Fibroblast of skin of scalp (primary cell): Measurements from ENCODE around the gene FLRT3.

Source experiments
- DNase-seq: peaks from one replicate; pipeline ENCODE4 v3.0.0-alpha.2; 2013

FLRT3 gene

DNA sequence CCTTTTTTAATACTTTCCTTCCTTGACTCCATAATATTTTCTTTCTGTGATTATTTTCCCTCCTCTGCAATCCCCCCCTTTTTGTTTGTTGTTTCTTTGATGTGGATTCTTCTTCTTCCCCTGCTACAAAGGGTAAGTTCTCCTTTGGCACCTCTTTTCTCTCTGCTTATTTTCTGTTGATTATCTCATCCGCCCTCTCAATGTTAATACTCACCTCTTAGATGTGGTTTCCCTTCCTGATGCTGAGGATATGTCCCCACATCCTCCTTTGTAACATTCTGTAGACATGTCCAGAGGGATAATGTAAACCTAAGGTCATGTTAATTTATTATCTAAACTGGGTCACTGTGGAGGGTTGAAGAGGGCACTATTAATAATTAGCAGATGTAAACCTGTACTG, 17.7 kb downstream of the FLRT3 start:
- no peak for DNase-seq

DNA sequence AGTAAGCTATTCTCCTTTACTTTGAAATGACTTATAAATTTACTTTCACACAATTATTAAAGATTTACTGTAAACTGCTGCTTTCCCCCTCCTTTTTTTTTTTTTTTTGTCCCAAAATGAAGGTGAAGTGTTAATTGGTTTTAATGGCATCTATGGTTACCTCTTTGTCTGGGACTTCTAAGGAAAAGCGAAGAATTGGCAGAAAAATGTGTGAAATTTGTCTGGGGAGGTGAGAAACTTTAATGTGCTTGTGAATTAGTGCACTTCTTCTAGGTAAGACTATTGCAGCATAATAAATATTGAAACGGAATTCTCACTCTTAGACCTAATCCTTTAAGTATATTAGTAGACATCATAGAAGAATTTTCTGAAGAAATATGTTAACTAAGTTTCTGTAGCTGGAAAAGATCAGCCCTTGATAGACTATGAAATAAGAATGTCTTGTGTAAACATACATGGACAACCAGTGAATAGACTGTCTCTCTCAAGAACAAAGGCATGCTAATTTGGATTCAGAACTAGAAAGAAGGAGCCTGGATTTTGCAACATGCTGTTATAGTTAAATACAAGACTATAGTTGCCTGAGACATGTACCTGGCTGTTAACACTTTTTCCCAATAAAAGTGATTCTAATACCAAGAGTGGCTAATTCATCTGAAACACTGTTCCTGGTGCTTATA, 23.9 kb downstream of the FLRT3 start:
- no peak for DNase-seq

DNA sequence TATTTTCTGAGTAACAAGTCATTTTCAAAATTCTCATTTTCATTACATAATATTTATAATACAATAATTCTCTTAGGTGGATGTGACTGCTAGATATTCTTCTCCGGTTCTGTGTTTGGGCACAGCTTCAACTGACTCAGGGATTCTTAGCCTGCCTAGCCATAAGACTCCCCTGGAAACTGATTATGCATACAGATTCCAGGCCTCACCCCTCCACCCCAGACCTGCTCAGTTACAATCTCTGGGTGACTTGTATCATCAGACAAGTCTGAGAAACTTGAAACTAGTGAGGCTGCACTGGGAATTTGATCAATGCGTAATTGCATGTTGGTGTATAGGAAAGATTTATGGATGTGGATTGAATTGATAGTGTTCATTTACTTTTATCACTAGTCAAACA, 25.4 kb downstream of the FLRT3 start:
- DNase-seq, result no peak

GRCh38 chr20:14310977-14311627, 26.3 kb downstream of the FLRT3 start:
- DNase-seq, result no peak

DNA sequence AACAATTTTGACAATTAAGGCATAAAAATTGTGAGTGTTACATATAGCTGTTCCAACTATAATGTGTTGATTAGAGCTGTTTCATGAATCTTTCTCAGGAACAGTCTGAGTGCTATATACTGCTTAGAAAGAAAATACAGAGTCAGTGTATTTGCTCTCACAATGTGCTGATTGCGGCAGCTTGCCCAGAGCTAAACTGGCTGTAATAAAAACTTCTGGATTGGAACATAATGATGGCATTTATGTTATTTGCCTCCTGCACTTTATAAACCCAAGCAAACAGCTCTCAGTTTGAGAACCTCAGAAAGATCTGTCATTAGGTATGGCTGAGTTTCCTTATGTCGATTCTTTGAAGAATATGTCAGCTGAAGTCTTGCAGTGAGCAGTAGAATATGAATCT, 29.5 kb downstream of the FLRT3 start:
- no peak for DNase-seq

DNA sequence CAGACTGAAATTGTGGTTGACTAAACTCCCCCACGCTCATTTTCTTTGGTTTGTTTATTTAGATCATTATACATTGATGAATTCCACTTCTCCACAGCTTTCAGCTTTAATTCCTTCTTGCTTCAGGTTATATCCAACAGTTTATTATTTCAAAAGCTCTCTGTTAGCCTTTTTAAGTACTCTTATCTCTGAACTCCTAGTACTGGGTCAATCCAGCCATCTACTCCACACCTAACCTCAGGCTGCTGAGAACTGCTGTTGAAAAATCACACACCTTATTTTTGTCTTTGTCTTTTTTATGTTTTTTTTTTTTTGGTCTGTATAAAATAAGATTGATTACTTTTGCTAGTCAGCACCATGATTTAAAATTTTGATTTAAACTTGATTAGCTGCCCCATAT, 32.9 kb downstream of the FLRT3 start:
- DNase-seq, result no peak

DNA sequence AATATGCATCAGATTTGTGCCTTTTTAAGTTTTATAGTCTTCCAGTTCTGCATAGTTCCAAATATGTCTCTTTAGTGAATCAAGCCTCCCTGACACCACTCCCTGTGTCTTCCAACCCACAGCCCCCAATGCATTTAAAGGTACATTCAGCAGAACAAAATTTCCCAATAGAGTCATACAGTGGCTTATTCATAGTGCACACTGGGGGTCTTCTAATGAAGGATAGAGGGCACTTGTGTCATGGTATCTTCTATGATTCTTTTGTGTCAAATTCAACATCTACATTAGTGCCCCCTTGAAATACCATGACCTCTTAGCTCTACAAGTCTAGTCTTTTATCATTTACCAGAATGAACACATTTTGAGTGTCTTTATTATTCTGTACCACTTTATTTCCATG, 33.8 kb downstream of the FLRT3 start:
- no peak for DNase-seq

- no peak for DNase-seq
These were observed 34.3 kb downstream of the FLRT3 start for GRCh38 chr20:14303106-14303505.

DNA sequence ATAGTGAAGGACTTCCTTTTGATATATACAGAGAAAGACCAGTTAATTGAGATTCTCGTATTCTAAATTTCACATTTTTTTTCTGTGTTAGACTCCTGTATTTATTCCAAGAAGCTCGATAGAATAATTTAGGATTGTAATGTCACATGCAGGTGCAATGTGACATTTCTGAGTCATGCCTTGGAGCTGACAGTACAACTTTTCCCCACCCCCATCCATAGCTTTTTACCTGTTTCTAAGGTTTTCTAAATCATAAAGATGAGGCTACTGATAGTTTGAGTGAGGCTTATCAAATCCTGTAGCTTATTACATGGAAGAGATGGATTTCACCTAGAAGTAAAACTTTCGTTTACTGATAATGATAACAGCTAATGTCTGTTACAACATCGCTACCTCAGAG, 37.6 kb downstream of the FLRT3 start:
- DNase-seq, result no peak

GRCh38 chr20:14295770-14296309, 41.6 kb downstream of the FLRT3 start:
- DNase-seq, result no peak

DNA sequence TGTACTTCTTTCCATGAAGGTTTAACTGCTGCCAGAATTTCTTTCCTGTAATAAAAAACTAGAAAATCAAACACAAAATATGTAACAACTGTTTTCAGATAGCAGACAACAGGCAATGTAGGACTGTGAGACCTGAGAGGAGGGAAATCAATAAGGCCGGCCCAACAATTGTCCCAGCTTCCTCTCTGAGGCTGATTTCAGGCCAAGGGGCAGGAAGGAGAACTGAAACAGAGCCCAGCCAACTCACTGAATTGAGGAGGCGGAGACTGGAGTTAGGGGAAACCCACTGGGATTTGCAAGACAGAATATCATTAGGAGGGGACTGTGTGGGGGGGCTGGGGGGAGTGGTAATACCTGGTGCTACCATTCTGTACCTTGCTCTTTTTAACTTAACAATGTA, 42.2 kb downstream of the FLRT3 start:
- no peak for DNase-seq

DNA sequence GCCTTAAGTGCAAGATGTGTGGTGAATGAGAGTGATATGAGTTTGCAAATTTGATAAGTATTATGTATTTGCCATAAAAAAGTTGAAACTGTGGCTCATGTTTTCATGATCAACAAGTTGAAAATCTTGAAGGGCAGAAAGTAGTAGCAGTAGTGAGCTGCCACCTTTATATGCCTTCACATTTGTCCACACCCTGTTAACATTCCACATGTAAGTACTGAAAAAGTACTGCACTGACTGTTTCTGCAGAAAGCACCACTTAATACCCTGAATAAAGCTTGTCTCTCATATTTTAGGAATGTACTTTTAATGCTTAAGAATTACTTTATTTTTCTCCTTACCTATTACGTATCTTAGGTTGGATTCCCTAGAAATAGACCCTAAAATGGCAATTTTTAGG, 45.9 kb downstream of the FLRT3 start:
- DNase-seq, result no peak

GRCh38 chr20:14288341-14289330, 48.8 kb downstream of the FLRT3 start:
- peak; percentile 8 for DNase-seq

- DNase-seq, result no peak
These were observed 53.0 kb downstream of the FLRT3 start for GRCh38 chr20:14284443-14284842.

GRCh38 chr20:14282140-14282539, 55.3 kb downstream of the FLRT3 start:
- no peak for DNase-seq
